ENCODE data around the gene PKNOX1. TPM values are rescaled to one million over a fixed set of nuclear protein-coding genes. Genes with fewer than 3 reads are reported as not detected.
"Not testable (repeated sequence)": the region's sequence is repeated elsewhere in the genome, so short reads cannot be mapped to it uniquely, and the experiment has no call there.

The PKNOX1 gene
- total RNA-seq, 4 donors from 2014 or later, result 7.4 to 28.1 (median 14.1) TPM

DNA sequence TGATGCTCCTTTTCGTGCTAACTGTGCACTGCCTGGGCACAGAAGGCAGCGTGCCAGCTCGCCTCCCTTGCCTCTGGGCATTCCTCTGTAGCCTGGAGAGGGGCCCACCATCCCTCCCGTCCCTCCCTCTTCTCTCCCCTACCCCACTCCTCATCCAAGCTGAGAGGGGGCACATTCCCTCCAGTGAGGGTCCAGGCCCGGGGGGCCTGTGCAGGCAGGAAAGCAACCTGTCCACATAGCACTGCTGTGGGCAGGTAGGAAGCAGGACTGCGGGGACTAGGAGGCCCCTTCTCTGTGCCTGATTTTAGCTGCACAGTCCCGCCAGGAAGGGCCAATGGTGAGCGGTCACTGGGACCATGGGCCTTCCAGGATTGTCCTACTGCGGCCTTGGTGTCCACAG, 10.3 kb upstream of the PKNOX1 start:
- no peaks in the 10 kb centered on the region for H3K4me1 ChIP-seq
- no peaks in the 10 kb centered on the region for H3K36me3 ChIP-seq
- no peak for DNase-seq
- H3K27me3 ChIP-seq, result no peaks in the 10 kb centered on the region
- no peak overlapping the region for H3K4me3 ChIP-seq
- no peaks in the 10 kb centered on the region for H3K9me3 ChIP-seq
- no peak overlapping the region for H3K27ac ChIP-seq
- TF ChIP-seq, protein P1, sequence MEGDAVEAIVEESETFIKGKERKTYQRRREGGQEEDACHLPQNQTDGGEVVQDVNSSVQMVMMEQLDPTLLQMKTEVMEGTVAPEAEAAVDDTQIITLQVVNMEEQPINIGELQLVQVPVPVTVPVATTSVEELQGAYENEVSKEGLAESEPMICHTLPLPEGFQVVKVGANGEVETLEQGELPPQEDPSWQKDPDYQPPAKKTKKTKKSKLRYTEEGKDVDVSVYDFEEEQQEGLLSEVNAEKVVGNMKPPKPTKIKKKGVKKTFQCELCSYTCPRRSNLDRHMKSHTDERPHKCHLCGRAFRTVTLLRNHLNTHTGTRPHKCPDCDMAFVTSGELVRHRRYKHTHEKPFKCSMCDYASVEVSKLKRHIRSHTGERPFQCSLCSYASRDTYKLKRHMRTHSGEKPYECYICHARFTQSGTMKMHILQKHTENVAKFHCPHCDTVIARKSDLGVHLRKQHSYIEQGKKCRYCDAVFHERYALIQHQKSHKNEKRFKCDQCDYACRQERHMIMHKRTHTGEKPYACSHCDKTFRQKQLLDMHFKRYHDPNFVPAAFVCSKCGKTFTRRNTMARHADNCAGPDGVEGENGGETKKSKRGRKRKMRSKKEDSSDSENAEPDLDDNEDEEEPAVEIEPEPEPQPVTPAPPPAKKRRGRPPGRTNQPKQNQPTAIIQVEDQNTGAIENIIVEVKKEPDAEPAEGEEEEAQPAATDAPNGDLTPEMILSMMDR (IDR thresholded peaks at IDR 0.05), result no peak
- no peak for TF ChIP-seq POLR2A (IDR thresholded peaks at IDR 0.05)

DNA sequence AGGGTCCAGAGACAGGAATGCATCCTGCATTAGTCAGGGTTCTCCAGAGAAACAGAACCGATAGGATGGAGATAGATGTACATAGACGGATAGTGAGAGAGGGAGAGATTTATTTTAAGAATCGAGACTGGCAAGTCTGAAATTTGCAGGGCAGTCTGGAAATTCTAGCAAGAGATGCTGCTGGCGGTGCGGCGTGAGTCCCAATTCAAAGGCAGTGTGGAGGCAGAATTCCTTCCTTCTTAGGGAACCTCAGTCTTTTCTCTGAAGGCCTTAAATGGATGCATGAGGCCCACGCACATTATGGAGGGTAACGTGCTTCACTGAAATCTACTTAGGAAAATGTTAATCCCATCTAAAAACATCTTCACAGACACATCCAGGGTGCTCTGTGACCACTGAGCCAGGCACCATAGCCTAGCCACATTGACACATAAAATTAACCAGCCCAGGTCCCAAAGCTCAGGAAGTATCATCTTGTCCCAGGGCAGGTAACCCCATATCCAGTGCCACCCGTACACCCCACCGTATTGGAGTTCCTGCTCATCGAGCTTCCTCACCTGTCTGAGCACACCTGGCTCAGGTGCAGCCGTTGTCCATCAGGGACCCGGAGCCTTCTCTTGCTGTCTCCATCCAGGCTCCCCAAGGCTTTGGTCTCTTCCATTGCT, 9.7 kb upstream of the PKNOX1 start:
- DNase-seq, result peak in 1 of 3 donors; percentile 33
- TF ChIP-seq, protein P1 (IDR thresholded peaks at IDR 0.05), result no peak
- TF ChIP-seq POLR2A (IDR thresholded peaks at IDR 0.05), result no peak
- no peaks in the 10 kb centered on the region for H3K36me3 ChIP-seq
- H3K27me3 ChIP-seq, result no peaks in the 10 kb centered on the region
- no peaks in the 10 kb centered on the region for H3K4me1 ChIP-seq
- no peaks in the 10 kb centered on the region for H3K9me3 ChIP-seq
- no peak overlapping the region for H3K27ac ChIP-seq
- no peak overlapping the region for H3K4me3 ChIP-seq

DNA sequence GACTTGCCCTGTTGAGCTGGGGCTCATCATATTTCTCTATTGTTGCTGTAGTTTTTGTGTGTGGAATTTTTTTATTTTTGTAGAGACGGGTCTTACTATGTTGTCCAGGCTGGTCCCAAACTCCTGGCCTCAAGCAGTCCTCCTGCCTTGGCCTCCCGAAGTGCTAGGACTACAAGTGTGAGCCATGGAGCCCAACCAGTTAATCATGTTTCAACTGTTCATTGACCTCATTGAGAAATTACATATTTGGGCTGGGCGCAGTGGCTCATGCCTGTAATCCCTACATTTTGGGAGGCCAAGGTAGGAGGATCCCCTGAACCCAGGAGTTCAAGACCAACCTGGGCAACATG, 9.2 kb upstream of the PKNOX1 start:
- H3K4me1 ChIP-seq, result no peaks in the 10 kb centered on the region
- DNase-seq, result peak in 1 of 3 donors; percentile 18
- TF ChIP-seq POLR2A (IDR thresholded peaks at IDR 0.05), result no peak
- TF ChIP-seq, protein P1 (IDR thresholded peaks at IDR 0.05), result no peak
- H3K27ac ChIP-seq, result no peak overlapping the region
- no peak overlapping the region for H3K4me3 ChIP-seq
- H3K9me3 ChIP-seq, result no peaks in the 10 kb centered on the region
- no peaks in the 10 kb centered on the region for H3K36me3 ChIP-seq
- H3K27me3 ChIP-seq, result no peaks in the 10 kb centered on the region

DNA sequence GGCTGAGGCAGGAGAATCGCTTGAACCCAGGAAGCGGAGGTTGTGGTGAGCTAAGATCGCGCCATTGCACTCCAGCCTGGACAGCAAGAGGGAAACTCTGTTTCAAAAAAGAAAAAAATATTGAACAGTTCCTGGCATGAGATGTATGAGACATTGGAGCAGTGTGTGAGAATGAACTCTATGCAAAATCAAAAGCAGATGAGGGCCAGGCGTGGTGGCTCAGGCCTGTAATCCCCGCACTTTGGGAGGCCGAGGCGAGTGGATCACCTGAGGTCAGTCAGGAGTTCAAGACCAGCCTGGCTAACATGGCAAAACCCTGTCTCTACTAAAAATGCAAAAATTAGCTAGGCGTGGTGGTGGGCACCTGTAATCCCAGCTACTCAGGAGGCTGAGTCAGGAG, 6.7 kb upstream of the PKNOX1 start:
- not testable (repeated sequence) for H3K4me3 ChIP-seq, H3K4me1 ChIP-seq, DNase-seq, H3K27ac ChIP-seq, H3K27me3 ChIP-seq, H3K9me3 ChIP-seq, H3K36me3 ChIP-seq

DNA sequence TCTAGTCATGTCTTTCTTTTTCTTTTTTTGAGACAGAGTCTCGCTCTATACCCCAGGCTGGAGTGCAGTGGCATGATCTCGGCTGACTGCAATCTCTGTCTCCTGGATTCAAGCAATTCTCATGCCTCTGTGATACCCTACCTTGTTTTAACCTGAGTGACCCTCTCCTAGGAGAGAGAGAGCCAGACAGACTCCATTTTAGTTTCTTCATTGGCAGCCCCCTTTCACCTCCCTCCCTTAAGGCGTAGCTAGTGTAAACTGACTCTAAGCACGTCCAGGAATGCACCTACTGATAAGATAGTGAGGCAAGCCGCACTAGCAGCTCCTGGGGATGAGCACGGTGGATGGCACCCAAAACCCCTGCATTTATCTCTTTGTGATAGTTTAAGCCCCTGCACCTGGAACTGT, 5.2 kb upstream of the PKNOX1 start:
- Histone ChIP-seq H3K27me3 (no peaks in the 10 kb centered on the region), H3K9me3 (no peaks in the 10 kb centered on the region), H3K36me3 (no peaks in the 10 kb centered on the region), H3K27ac (no peak overlapping the region), H3K4me1 (peaks cover 0 to 6% (median 4%) of the 10 kb centered on the region in 4 donors), H3K4me3 (no peak overlapping the region)
- no peak for DNase-seq
- no peak for TF ChIP-seq POLR2A (IDR thresholded peaks at IDR 0.05)
- TF ChIP-seq, protein P1 (IDR thresholded peaks at IDR 0.05), result no peak

DNA sequence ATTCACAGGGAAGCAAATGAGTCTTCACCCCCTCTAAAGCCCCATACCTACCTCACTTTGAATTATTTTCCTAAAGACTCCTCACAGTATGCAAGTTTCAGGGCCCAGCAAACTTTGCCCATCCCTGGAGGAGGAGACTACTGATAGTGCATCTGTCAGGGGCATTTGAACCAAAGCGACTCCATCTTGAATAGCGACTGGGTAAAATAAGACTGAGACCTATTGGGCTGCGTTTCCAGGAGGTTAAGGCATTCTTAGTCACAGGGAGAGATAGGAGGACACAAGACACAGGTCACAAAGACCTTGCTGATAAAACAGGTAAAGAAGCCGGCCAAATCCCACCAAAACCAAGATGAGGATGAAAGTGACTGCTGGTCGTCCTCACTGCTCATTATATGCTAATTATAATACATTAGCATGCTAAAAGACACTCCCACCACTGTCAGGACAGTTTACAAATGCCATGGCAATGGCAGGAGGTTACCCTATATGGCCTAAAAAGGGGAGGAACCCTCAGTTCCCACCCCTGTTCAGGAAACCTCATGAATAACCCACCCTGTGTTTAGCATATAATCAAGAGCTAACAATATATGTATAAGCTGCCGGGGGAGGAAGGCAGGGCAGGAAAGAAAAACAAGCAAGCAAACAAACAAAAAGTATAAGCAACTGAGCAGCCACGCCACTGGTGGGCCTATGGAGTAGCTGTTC, 3.3 kb upstream of the PKNOX1 start:
- peaks cover 0 to 12% (median 7%) of the 10 kb centered on the region in 4 donors for H3K4me1 ChIP-seq
- no peaks in the 10 kb centered on the region for H3K27me3 ChIP-seq
- H3K9me3 ChIP-seq, result no peaks in the 10 kb centered on the region
- H3K27ac ChIP-seq, result no peak overlapping the region
- DNase-seq, result peak in 1 of 3 donors; percentile 25
- no peaks in the 10 kb centered on the region for H3K36me3 ChIP-seq
- no peak overlapping the region for H3K4me3 ChIP-seq
- TF ChIP-seq, protein P1 (IDR thresholded peaks at IDR 0.05), result no peak
- no peak for TF ChIP-seq POLR2A (IDR thresholded peaks at IDR 0.05)

All from Peyer's patch (tissue), 4 donors.